Stomach (tissue), 9 donors: ENCODE data around the gene PPP1R9A. TPM values are rescaled to one million over a fixed set of nuclear protein-coding genes. Genes with fewer than 3 reads are reported as not detected.

ENCODE experiments used
- DNase-seq, 2 donors: peaks; one replicate each; pipeline versions ENCODE4 v3.0.0 to v3.0.0-alpha.2; 2013 to 2019
- H3K27ac ChIP-seq, 5 donors: fragments of 200-600 bp in 4 of 5; sonication (generic) in 4 of 5; one replicate each; pipeline ENCODE4 v1.5.1; 2013 to 2019; ENCODE audit warnings: mild to moderate bottlenecking in 1 of 5, moderate library complexity in 1 of 5
- H3K27me3 ChIP-seq, 3 donors: fragments of 200-600 bp; sonication (generic); one replicate each; pipeline ENCODE4 v1.5.1; 2017 to 2019; ENCODE audit warnings: mixed run types in 1 of 3
- H3K36me3 ChIP-seq, 4 donors: fragments of 200-600 bp; sonication (generic); 1 replicate in 3 of 4; 2 replicates in 1 of 4; pipeline ENCODE4 v1.5.1; 2016 to 2019
- H3K4me1 ChIP-seq, 4 donors: fragments of 200-600 bp; sonication (generic); one replicate each; pipeline ENCODE4 v1.5.1; 2016 to 2019
- H3K4me3 ChIP-seq, 4 donors: fragments of 200-600 bp; sonication (generic) in 3 of 4; one replicate each; pipeline ENCODE4 v1.5.1; 2016 to 2019; ENCODE audit warnings: mild to moderate bottlenecking in 1 of 4
- H3K9me3 ChIP-seq, 4 donors: fragments of 200-600 bp; sonication (generic); one replicate each; pipeline ENCODE4 v1.5.1; 2016 to 2019
- CTCF ChIP-seq, 7 experiments: fragments of 450-650 bp in 4 of 7; fragments of 200-600 bp in 3 of 7; sonication (generic) in 3 of 7; IDR thresholded peaks; one replicate each; pipeline ENCODE4 v1.5.1; 2016 to 2019; ENCODE audit warnings: antibody characterized with exemption in 7 of 7, control low read depth in 2 of 7, mild to moderate bottlenecking in 1 of 7
- EP300 ChIP-seq: sonication (generic); formaldehyde crosslinking; IDR thresholded peaks from one replicate; pipeline ENCODE4 v1.6.1; 2017; ENCODE audit warnings: antibody characterized with exemption
- POLR2A ChIP-seq, 4 donors: fragments of 450-650 bp; IDR thresholded peaks; one replicate each; pipeline ENCODE4 v1.6.1; 2016; ENCODE audit warnings: antibody characterized with exemption in 4 of 4, control low read depth in 2 of 4, mild to moderate bottlenecking in 1 of 4, moderate library complexity in 1 of 4
- POLR2AphosphoS5 ChIP-seq, 3 donors: sonication (generic); formaldehyde crosslinking; IDR thresholded peaks; one replicate each; pipeline ENCODE4 v1.6.1; 2016; ENCODE audit warnings: antibody characterized with exemption in 3 of 3
- WGBS, 5 donors: extraction: QIAGEN DNeasy Blood & Tissue Kit in 3 of 5; methylation state at CpG; one replicate each; pipeline versions ENCODE4 v1.1.5 to v1.1.7; 2013 to 2018; 5-methylcytosine and 5-hydroxymethylcytosine counted together
- intact Hi-C: fragments of 100-400 bp; cut with DNase I; formaldehyde crosslinking; loops from one replicate; pipeline ENCODE4 v1.15.1; 2023; ENCODE audit warnings: low total_unique reads
- polyA plus RNA-seq, 3 donors: library from polyadenylated mRNA; stranded (reverse); fragments of 200-250 nt; gene quantifications; one replicate each; pipeline ENCODE4 v1.2.3, GENCODE V29; 2013
- total RNA-seq, 5 donors: library from RNA; depleted of rRNA; stranded (reverse); fragments of >200 nt; gene quantifications; one replicate each; pipeline versions ENCODE4 v1.1.0 to v1.2.3, GENCODE V29; 2014 to 2016
- donor health status: healthy with polysubstance abuse.
- donor health status: Bipolar disorder and iron deficiency.
- donor health status: healthy.

Gene PPP1R9A
- total and polyA plus RNA-seq, 8 donors: 1.4 to 37.1 (median 12.5) TPM

GRCh38 chr7:94975336-94975735 is 67.9 kb downstream of the PPP1R9A start:
- Histone ChIP-seq H3K9me3 (no peaks in the 10 kb centered on the region), H3K36me3 (no peaks in the 10 kb centered on the region), H3K27me3 (no peaks in the 10 kb centered on the region), H3K4me3 (no peak overlapping the region), H3K4me1 (peaks cover 0 to 42% (median 28%) of the 10 kb centered on the region in 4 donors), H3K27ac (peak overlapping the region in 1 of 5 donors; percentile 12)
- DNase-seq: peak in 1 of 2 donors; percentile 74
- TF ChIP-seq POLR2AphosphoS5 (IDR thresholded peaks at IDR 0.05): peak in 1 of 3 donors; percentile 11
- no peak for TF ChIP-seq POLR2A (IDR thresholded peaks at IDR 0.05)
- TF ChIP-seq CTCF (IDR thresholded peaks at IDR 0.05): no peak
- intact Hi-C loops: no loop called here

GRCh38 chr7:94980418-94981142 is 73.2 kb downstream of the PPP1R9A start:
- no peak overlapping the region for H3K4me3 ChIP-seq
- 53 to 70% (median 63%) methylated on average over 6 of the region's 6 CpGs for WGBS, 5 donors
- H3K27ac ChIP-seq: no peak overlapping the region
- TF ChIP-seq EP300 (no peak), POLR2AphosphoS5 (IDR thresholded peaks at IDR 0.05) (no peak), CTCF (IDR thresholded peaks at IDR 0.05) (no peak), POLR2A (IDR thresholded peaks at IDR 0.05) (no peak)
- peaks cover 0 to 22% (median 10%) of the 10 kb centered on the region in 4 donors for H3K4me1 ChIP-seq
- H3K36me3 ChIP-seq: no peaks in the 10 kb centered on the region
- DNase-seq: peak in 1 of 2 donors; percentile 49
- no peaks in the 10 kb centered on the region for H3K27me3 ChIP-seq
- intact Hi-C loops: no loop called here
- H3K9me3 ChIP-seq: peaks cover 0 to 5% (median 0%) of the 10 kb centered on the region in 4 donors

GRCh38 chr7:94995921-94996320 is 88.5 kb downstream of the PPP1R9A start:
- H3K27me3 ChIP-seq: no peaks in the 10 kb centered on the region
- no peak overlapping the region for H3K27ac ChIP-seq
- H3K4me3 ChIP-seq: no peak overlapping the region
- DNase-seq: no peak
- H3K4me1 ChIP-seq: peaks cover 0 to 19% (median 9%) of the 10 kb centered on the region in 4 donors
- no peaks in the 10 kb centered on the region for H3K9me3 ChIP-seq
- no peaks in the 10 kb centered on the region for H3K36me3 ChIP-seq
- TF ChIP-seq EP300 (no peak), POLR2AphosphoS5 (IDR thresholded peaks at IDR 0.05) (no peak), CTCF (IDR thresholded peaks at IDR 0.05) (no peak), POLR2A (IDR thresholded peaks at IDR 0.05) (no peak)
- intact Hi-C loops: no loop called here
- 47 to 55% (median 52%) methylated on average over 1 of the region's 1 CpG for WGBS, 5 donors

GRCh38 chr7:94996369-94996768 is 89.0 kb downstream of the PPP1R9A start:
- H3K4me3 ChIP-seq: no peak overlapping the region
- H3K9me3 ChIP-seq: no peaks in the 10 kb centered on the region
- peaks cover 0 to 19% (median 9%) of the 10 kb centered on the region in 4 donors for H3K4me1 ChIP-seq
- H3K27me3 ChIP-seq: no peaks in the 10 kb centered on the region
- DNase-seq: peak in 1 of 2 donors; percentile 30
- H3K27ac ChIP-seq: no peak overlapping the region
- TF ChIP-seq POLR2AphosphoS5 (IDR thresholded peaks at IDR 0.05) (no peak), EP300 (no peak), CTCF (IDR thresholded peaks at IDR 0.05) (no peak), POLR2A (IDR thresholded peaks at IDR 0.05) (no peak)
- intact Hi-C loops: no loop called here
- no peaks in the 10 kb centered on the region for H3K36me3 ChIP-seq
